Activated CD4-positive, alpha-beta T cell treated with anti-CD3 and anti-CD28 coated beads, Interleukin-10, Interleukin-2, amounts not matched to agents 100 ng/mL and 50 ng/mL, durations not matched to agents 16 hours and 8 hours (primary cell): Measurements from ENCODE around the gene KRTAP10-5.
"Not testable (repeated sequence)": the region's sequence is repeated elsewhere in the genome, so short reads cannot be mapped to it uniquely, and the experiment has no call there.

Source experiments
- DNase-seq: peaks from one replicate; pipeline ENCODE4 v3.0.0-alpha.2; 2020

The KRTAP10-5 gene, protein sequence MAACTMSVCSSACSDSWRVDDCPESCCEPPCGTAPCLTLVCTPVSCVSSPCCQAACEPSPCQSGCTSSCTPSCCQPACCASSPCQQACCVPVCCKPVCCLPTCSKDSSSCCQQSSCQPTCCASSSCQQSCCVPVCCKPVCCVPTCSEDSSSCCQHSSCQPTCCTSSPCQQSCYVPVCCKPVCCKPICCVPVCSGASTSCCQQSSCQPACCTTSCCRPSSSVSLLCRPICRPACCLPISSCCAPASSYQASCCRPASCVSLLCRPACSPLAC

DNA sequence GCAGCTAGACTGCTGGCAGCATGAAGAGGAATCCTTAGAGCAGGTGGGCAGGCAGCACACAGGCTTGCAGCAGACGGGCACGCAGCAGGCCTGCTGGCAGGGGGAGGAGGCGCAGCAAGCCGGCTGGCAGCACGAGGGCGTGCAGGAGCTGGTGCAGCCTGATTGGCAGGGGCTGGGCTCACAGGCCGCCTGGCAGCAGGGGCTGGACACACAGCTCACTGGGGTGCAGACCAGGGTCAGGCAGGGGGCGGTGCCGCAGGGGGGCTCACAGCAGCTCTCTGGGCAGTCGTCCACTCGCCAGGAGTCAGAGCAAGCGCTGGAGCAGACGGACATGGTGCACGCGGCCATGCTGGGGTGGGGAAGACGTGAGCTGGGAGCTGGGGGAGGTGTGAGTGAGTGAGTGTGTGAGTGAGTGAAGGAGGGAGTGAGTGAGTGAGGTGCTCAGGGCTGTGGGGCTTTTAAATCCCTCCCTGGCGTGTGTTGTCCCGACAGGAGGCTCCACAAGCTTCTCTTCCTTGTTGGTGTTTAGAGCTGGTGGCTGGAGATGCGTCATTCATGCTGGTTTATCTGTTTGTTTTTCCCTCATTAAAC, at the start of gene KRTAP10-5:
Gene KRTAP10-5, minus strand, starts transcription at position 374 of the 591 bp plus-strand sequence. Its CDS starts 26 bp downstream, at position 348.
- DNase-seq, result not testable (repeated sequence)

- no peak for DNase-seq
Observed at GRCh38 chr21:44628707-44629391, 48.4 kb upstream of the KRTAP10-5 start.

DNA sequence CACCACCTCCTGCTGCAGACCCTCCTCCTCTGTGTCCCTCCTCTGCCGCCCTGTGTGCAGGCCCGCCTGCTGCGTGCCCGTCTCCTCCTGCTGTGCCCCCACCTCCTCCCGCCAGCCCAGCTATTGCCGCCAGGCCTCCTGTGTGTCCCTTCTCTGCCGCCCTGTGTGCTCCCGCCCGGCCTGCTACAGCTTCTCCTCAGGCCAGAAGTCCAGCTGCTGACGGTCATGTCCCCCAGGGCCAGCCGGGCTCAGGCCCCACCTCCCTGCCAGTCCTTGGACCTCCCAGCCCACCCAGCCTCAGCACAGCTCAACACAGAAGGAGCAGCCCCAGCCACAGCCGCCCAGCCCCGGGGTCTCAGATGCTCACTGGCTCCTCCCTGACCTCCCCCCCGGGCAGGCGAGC, 47.4 kb upstream of the KRTAP10-5 start:
- not testable (repeated sequence) for DNase-seq

- DNase-seq, result not testable (repeated sequence)
Observed at GRCh38 chr21:44627181-44627822, 46.9 kb upstream of the KRTAP10-5 start.

GRCh38 chr21:44626673-44627143, 46.3 kb upstream of the KRTAP10-5 start, which contains the start of gene KRTAP10-9:
TSS of gene KRTAP10-9 (plus strand) at chr21:44627093. CDS start at chr21:44627172, 79 bp downstream.
- no peak for DNase-seq

DNA sequence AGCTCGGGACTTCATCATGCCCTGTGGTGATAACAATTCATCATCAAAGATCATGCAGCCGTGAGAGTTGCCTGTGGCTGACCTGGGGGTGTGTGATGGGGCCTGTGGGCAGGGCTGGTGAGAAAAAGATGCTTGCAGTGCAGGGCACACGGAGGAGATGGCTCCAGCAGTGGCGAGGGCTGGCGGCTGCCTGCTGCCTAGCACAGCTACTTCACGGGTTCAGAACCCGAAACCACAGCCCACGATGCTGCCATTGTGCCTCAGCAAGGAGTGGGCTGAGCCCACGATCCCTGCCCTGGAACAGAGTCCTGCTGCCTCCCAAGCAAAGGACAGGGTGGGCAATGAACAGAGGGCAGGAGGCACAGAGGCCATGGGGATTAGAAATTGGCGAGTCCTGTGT, 45.9 kb upstream of the KRTAP10-5 start:
- DNase-seq, result no peak

DNA sequence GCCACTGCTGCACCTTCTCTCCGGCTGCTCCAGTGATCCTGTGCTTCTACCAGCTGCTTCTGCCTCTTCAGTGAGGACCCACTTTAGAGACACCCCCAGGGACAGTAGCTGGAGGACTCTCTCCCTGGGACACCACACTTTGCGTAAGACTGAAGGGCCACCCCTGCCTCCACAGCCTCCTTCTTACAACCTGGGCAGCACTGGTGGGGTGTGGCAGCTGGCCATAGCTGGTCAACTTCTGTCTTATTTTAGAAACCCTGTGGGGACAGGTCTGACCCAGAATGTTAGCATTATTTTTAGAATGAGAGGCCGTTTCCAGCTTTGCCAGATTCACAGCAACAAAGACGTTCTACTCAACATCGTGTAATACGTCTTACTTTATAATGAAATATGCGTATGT, 45.4 kb upstream of the KRTAP10-5 start:
- no peak for DNase-seq

GRCh38 chr21:44623575-44623974, 43.2 kb upstream of the KRTAP10-5 start:
- no peak for DNase-seq

GRCh38 chr21:44619886-44620285, 39.5 kb upstream of the KRTAP10-5 start:
- no peak for DNase-seq

- peak; percentile 57 for DNase-seq
Observed at GRCh38 chr21:44618909-44619308, 38.5 kb upstream of the KRTAP10-5 start.

GRCh38 chr21:44618504-44618903, 38.1 kb upstream of the KRTAP10-5 start:
- no peak for DNase-seq

DNA sequence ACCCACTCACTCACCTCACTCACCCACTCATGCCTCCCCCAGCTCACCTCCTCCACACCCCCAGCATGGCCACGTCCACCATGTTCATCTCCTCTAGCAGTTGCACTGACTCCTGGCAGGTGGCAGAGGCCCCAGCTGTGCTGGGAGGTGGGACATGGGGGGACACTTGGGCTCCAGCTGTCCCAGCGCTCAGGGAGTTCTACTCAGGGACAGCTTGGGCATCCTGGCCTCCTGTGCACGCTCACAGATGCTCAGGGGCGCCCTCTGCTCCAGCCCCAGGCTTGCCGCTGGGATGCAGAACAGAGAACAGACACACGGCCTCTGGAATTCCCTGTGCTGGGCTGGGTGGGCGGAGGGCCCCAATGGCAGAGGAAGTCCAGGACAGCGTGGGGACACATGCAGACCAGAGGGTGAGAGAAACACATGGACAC, 36.7 kb upstream of the KRTAP10-5 start:
- no peak for DNase-seq

DNA sequence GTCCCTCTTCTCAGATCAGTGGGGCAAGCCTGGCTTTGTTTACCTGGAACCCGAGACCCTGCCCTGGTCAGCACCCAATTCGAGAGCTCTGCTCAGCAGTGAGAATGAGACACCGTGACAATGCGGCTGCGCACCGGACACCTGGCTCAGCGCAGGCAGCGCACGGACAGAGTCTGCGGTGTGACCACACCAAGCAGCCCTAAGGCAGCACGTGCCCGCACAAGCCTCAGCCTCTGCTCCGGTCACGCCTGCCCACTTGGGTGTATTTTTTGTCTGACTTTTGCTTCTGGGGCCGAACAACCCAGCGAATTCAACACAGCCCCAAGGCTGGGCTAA, 36.2 kb upstream of the KRTAP10-5 start:
- DNase-seq, result no peak

DNA sequence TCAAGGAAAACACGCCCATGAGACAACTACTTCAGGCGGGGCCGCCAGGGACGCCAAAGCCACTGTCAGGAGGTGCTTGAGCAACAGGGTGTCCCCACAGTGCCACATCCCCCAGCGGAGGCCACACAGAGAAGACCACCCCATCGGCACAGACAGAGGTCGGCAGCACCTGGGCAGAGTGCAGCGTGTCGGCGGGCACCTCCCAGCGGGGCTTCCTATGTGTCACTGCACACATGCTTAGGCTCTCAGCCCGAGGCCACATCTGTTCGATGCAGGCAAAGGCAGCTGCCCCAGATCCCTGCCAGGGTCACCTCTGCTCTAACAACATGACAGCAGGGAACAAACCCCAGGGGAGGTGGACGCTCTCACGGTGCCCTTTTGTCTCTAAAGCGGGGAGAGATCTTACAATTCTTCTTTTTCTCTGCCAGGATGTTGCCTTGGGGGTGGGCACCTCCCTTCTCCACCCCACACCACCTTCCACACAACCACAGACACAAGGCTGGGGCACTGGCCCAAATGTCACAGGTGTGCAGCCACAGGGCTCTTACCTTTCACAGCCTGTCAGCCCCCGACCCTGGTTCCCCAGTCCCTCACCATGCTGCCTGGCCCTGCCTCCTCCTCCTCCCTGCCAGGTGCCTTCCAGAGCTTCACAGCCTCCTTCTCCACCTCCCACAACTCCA, 35.6 kb upstream of the KRTAP10-5 start:
- DNase-seq, result no peak

GRCh38 chr21:44615466-44615865, 35.1 kb upstream of the KRTAP10-5 start:
- DNase-seq, result no peak

GRCh38 chr21:44614961-44615391, 34.6 kb upstream of the KRTAP10-5 start:
- no peak for DNase-seq

- DNase-seq, result no peak
Observed at GRCh38 chr21:44614161-44614631, 33.8 kb upstream of the KRTAP10-5 start.

GRCh38 chr21:44613386-44614155, 33.2 kb upstream of the KRTAP10-5 start:
- DNase-seq, result no peak

- DNase-seq, result no peak
Observed at GRCh38 chr21:44612669-44613229, 32.3 kb upstream of the KRTAP10-5 start.

- DNase-seq, result no peak
Observed at GRCh38 chr21:44612029-44612486, 31.7 kb upstream of the KRTAP10-5 start, which contains the start of gene KRTAP10-8. TSS of gene KRTAP10-8 (plus strand) at chr21:44612079. CDS start at chr21:44612101, 22 bp downstream.

DNA sequence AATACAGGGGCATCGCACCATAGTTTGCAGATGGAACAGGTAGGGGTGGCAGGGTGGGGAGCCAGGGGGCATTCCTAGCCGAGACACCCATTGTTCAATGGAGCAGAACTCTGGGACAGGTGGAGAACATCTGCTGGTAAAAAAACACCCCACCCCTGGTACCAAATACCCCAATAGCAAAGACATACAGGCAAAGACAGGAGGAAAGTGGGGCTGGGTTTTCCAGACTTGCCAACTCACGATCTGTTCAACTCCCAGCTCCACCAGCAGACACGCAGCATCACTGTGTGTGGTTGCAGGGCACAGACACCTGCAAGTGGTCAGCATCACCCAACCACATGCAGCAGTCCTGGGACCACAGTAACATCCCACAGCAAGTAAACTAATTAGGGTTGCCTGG, 31.1 kb upstream of the KRTAP10-5 start:
- no peak for DNase-seq
